Progenitor cell of endocrine pancreas (in vitro differentiated cells): ENCODE results near the gene ATE1. TPM values are rescaled to one million over a fixed set of nuclear protein-coding genes. Genes with fewer than 3 reads are reported as not detected.

Experiments used
- DNase-seq: peaks from one replicate; pipeline ENCODE4 v3.0.0; 2021; ENCODE audit warnings: low spot score; ENCODE audit not compliant: unreplicated experiment
- H3K27ac Mint-ChIP-seq: 2 replicates; pipeline ENCODE4 v1.8.0; 2021; ENCODE audit warnings: mild to moderate bottlenecking, moderate library complexity, mixed read lengths
- H3K27me3 Mint-ChIP-seq: 2 replicates; pipeline ENCODE4 v1.8.0; 2021; ENCODE audit warnings: mixed read lengths
- H3K36me3 Mint-ChIP-seq: 2 replicates; pipeline ENCODE4 v1.8.0; 2022; ENCODE audit warnings: mixed read lengths; ENCODE audit not compliant: insufficient read depth
- H3K4me1 Mint-ChIP-seq: 2 replicates; pipeline ENCODE4 v1.8.0; 2021; ENCODE audit warnings: low read depth, mixed read lengths
- H3K4me3 Mint-ChIP-seq: 2 replicates; pipeline ENCODE4 v1.8.0; 2021; ENCODE audit warnings: low read depth, mild to moderate bottlenecking, moderate library complexity, mixed read lengths
- H3K9me3 Mint-ChIP-seq: 2 replicates; pipeline ENCODE4 v1.8.0; 2021; ENCODE audit warnings: low read depth, mixed read lengths
- total RNA-seq: library from RNA; stranded (reverse); gene quantifications from 2 replicates; pipeline ENCODE4 v1.2.1, GENCODE V29; 2021
- TF ChIP-seq, protein P1 (sequence below): fragments of 200-600 bp; sonication (generic); IDR thresholded peaks from one replicate; pipeline ENCODE4 v1.5.0; 2021; ENCODE audit warnings: antibody characterized with exemption, mild to moderate bottlenecking; ENCODE audit not compliant: unreplicated experiment

Gene ATE1
- total RNA-seq, 1 donor from 2014 or later: 41.0 TPM

DNA sequence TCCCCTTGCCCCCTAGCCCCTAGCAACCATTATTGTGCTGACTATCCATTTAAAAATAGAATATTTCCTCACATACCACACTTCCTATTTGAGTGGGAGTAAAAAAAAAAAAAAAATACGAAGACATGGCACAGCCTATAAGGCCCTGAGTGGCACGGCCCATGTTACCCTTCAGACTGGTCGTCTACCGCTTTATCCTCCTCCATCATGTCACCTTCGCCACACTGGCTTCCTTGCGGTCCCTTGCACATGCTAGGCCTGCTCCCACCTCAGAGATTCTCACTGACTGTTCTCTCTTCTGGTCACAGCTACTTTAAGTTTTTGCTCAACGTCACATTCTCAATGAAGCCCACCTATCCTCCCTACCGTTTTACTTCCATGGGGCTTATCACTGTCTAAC, 130.3 kb downstream of the ATE1 start:
- TF ChIP-seq, protein P1, sequence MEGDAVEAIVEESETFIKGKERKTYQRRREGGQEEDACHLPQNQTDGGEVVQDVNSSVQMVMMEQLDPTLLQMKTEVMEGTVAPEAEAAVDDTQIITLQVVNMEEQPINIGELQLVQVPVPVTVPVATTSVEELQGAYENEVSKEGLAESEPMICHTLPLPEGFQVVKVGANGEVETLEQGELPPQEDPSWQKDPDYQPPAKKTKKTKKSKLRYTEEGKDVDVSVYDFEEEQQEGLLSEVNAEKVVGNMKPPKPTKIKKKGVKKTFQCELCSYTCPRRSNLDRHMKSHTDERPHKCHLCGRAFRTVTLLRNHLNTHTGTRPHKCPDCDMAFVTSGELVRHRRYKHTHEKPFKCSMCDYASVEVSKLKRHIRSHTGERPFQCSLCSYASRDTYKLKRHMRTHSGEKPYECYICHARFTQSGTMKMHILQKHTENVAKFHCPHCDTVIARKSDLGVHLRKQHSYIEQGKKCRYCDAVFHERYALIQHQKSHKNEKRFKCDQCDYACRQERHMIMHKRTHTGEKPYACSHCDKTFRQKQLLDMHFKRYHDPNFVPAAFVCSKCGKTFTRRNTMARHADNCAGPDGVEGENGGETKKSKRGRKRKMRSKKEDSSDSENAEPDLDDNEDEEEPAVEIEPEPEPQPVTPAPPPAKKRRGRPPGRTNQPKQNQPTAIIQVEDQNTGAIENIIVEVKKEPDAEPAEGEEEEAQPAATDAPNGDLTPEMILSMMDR: no peak
- Mint-ChIP-seq H3K36me3 (peaks cover 3% of the 10 kb centered on the region), H3K4me3 (no peak overlapping the region), H3K4me1 (no peaks in the 10 kb centered on the region), H3K9me3 (no peaks in the 10 kb centered on the region), H3K27me3 (no peaks in the 10 kb centered on the region), H3K27ac (no peak overlapping the region)
- DNase-seq: no peak

GRCh38 chr10:121796342-121796741, 131.5 kb downstream of the ATE1 start:
- Mint-ChIP-seq H3K4me1 (no peaks in the 10 kb centered on the region), H3K9me3 (no peaks in the 10 kb centered on the region), H3K4me3 (no peak overlapping the region), H3K27me3 (no peaks in the 10 kb centered on the region), H3K27ac (no peak overlapping the region), H3K36me3 (peaks cover 3% of the 10 kb centered on the region)
- no peak for DNase-seq
- TF ChIP-seq, protein P1: no peak

GRCh38 chr10:121792198-121792597, 135.6 kb downstream of the ATE1 start:
- no peak overlapping the region for H3K27ac Mint-ChIP-seq
- no peak for DNase-seq
- H3K27me3 Mint-ChIP-seq: no peaks in the 10 kb centered on the region
- no peaks in the 10 kb centered on the region for H3K4me1 Mint-ChIP-seq
- no peaks in the 10 kb centered on the region for H3K9me3 Mint-ChIP-seq
- H3K36me3 Mint-ChIP-seq: peaks cover 3% of the 10 kb centered on the region
- TF ChIP-seq, protein P1: no peak
- H3K4me3 Mint-ChIP-seq: no peak overlapping the region

DNA sequence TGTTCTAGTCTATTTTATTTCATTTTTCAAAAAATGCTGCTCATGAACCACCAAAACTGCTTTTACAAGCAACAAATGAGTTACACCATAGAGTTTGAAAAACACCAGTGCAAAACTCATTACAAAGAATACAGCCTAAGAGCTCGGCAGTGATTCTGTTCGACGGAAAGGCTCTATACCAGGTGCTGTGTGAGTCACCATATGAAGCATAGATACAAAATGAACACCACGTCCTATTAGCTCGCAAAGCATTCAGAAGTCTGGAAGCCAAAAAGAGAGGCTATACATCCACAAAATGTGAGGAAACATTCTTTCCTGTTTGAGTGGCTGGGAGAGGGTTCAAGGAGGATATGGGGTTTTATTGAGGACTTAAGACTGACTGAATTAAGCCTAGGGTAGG, 136.1 kb downstream of the ATE1 start:
- no peaks in the 10 kb centered on the region for H3K27me3 Mint-ChIP-seq
- TF ChIP-seq, protein P1: no peak
- no peak for DNase-seq
- no peak overlapping the region for H3K27ac Mint-ChIP-seq
- no peaks in the 10 kb centered on the region for H3K4me1 Mint-ChIP-seq
- no peak overlapping the region for H3K4me3 Mint-ChIP-seq
- no peaks in the 10 kb centered on the region for H3K9me3 Mint-ChIP-seq
- H3K36me3 Mint-ChIP-seq: peaks cover 3% of the 10 kb centered on the region

- no peak for DNase-seq
- H3K27ac Mint-ChIP-seq: no peak overlapping the region
- no peaks in the 10 kb centered on the region for H3K9me3 Mint-ChIP-seq
- H3K4me1 Mint-ChIP-seq: no peaks in the 10 kb centered on the region
- no peak overlapping the region for H3K4me3 Mint-ChIP-seq
- no peaks in the 10 kb centered on the region for H3K27me3 Mint-ChIP-seq
- peaks cover 5% of the 10 kb centered on the region for H3K36me3 Mint-ChIP-seq
- TF ChIP-seq, protein P1: no peak
Measured at GRCh38 chr10:121788717-121789116, 139.1 kb downstream of the ATE1 start.

- Mint-ChIP-seq H3K27ac (no peak overlapping the region), H3K4me1 (no peaks in the 10 kb centered on the region), H3K27me3 (no peaks in the 10 kb centered on the region), H3K4me3 (no peak overlapping the region), H3K9me3 (no peaks in the 10 kb centered on the region), H3K36me3 (peaks cover 5% of the 10 kb centered on the region)
- TF ChIP-seq, protein P1: no peak
- no peak for DNase-seq
Measured at GRCh38 chr10:121788115-121788514, 139.7 kb downstream of the ATE1 start.
